ENCODE results near the gene PPP2R5C.

PPP2R5C gene

DNA sequence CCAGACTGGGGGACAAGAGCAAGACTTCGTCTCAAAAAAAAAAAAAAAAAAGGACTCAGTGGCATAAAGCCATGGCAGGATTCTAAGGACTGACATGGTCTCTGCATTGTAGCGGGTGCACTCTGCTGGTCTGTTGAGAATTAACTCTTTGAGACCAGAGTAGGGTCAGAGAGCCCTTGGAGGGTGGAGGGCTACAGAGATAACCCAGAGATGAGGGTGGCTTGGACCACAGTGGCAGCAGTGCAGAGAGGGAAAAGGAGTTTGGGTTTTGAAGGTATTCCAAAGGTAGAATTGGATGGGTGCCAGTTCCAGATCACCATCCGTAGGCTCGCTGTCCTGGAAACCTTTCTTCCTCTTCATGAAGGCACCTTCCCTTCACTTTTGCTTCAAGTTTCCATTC, 188.6 kb downstream of the PPP2R5C start (continued):
- TF ChIP-seq, protein P1, sequence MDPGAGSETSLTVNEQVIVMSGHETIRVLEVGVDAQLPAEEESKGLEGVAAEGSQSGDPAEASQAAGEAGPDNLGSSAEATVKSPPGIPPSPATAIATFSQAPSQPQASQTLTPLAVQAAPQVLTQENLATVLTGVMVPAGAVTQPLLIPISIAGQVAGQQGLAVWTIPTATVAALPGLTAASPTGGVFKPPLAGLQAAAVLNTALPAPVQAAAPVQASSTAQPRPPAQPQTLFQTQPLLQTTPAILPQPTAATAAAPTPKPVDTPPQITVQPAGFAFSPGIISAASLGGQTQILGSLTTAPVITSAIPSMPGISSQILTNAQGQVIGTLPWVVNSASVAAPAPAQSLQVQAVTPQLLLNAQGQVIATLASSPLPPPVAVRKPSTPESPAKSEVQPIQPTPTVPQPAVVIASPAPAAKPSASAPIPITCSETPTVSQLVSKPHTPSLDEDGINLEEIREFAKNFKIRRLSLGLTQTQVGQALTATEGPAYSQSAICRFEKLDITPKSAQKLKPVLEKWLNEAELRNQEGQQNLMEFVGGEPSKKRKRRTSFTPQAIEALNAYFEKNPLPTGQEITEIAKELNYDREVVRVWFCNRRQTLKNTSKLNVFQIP (CRISPR knock-in tag; IDR thresholded peaks at IDR 0.05; ENCODE audit: borderline replicate concordance, low read depth), result no peak
- no peak for TF ChIP-seq ZNF70 (CRISPR knock-in tag; IDR thresholded peaks at IDR 0.05)
- no peak for TF ChIP-seq PATZ1 (CRISPR knock-in tag; IDR thresholded peaks at IDR 0.05; ENCODE audit: borderline replicate concordance)
- no peak for TF ChIP-seq RARB (CRISPR knock-in tag; IDR thresholded peaks at IDR 0.05)
- TF ChIP-seq TCF4 (CRISPR knock-in tag; IDR thresholded peaks at IDR 0.05; ENCODE audit: borderline replicate concordance), result no peak
- TF ChIP-seq TOX (CRISPR knock-in tag; IDR thresholded peaks at IDR 0.05; ENCODE audit: borderline replicate concordance), result no peak

DNA sequence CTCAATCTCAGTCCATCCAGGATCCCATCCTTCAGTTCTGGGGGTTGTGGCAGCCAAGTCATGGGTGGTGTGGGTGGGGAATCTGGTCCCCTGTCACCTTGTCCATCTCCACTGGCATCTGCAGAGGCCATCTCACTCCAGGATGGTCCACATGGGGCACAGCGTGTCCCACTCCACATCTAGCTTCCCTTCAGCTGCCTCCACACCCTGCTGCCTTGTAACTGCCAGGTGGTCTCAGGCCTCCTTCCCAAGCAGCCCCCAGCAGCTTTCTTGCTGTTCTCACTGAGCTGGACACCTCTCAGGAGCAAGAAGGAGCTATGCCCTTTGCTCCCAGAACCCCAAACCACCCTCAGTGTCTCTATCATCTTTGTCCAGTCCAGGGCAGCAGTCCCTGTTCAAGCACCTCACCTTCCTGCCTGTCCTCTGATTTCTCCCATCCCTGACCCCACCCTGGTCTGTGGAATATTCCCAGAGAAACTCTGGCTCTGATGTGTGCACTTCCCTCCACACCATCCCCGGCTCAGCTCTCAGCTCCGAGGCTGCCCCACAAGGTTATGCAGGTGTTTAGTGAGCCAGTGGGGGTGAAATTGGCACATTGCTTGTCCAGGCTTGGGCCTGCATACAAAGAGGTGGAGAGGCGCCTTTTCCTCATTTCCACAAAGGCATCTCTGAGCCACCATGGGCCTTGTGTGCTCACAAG, 189.2 kb downstream of the PPP2R5C start:
- TF ChIP-seq ZNF8 (CRISPR knock-in tag; IDR thresholded peaks at IDR 0.05) (no peak), OSR1 (CRISPR knock-in tag; IDR thresholded peaks at IDR 0.05) (no peak), ZFP30 (CRISPR knock-in tag; IDR thresholded peaks at IDR 0.05) (no peak), TSHZ2 (CRISPR knock-in tag; IDR thresholded peaks at IDR 0.05) (no peak), ISL1 (CRISPR knock-in tag; IDR thresholded peaks at IDR 0.05) (no peak), SNAI2 (CRISPR knock-in tag; IDR thresholded peaks at IDR 0.05) (no peak), TCF4 (CRISPR knock-in tag; IDR thresholded peaks at IDR 0.05; ENCODE audit: borderline replicate concordance) (no peak), ESRRG (CRISPR knock-in tag; IDR thresholded peaks at IDR 0.05) (no peak), PPARA (CRISPR knock-in tag; IDR thresholded peaks at IDR 0.05; ENCODE audit: borderline replicate concordance) (no peak)
- TF ChIP-seq, protein P1 (CRISPR knock-in tag; IDR thresholded peaks at IDR 0.05; ENCODE audit: borderline replicate concordance, low read depth), result no peak
- no peak for ATAC-seq

GRCh38 chr14:101953151-101953550, 191.6 kb downstream of the PPP2R5C start:
- no peak for ATAC-seq
- TF ChIP-seq CREB5 (CRISPR knock-in tag; IDR thresholded peaks at IDR 0.05; ENCODE audit: low read depth), result no peak

- TF ChIP-seq CREB5 (CRISPR knock-in tag; IDR thresholded peaks at IDR 0.05; ENCODE audit: low read depth), result no peak
- TF ChIP-seq, protein P1 (CRISPR knock-in tag; IDR thresholded peaks at IDR 0.05; ENCODE audit: borderline replicate concordance, low read depth), result no peak
- ATAC-seq, result no peak
Observed at GRCh38 chr14:101954501-101954900, 193.0 kb downstream of the PPP2R5C start.

Measured in SK-N-SH treated with all-trans-retinoic acid at 6 μM for 48 hours (cell line).